Glutamatergic neuron (in vitro differentiated cells): Measurements from ENCODE around the gene C9orf40. TPM values are rescaled to one million over a fixed set of nuclear protein-coding genes. Genes with fewer than 3 reads are reported as not detected.

ENCODE experiments used
- DNase-seq: peaks from one replicate; pipeline ENCODE4 v3.0.0; 2022
- H3K27ac Mint-ChIP-seq: one replicate; pipeline ENCODE4 v1.8.0; 2020; ENCODE audit warnings: mild to moderate bottlenecking, mixed read lengths, inconsistent platforms; ENCODE audit not compliant: unreplicated experiment
- H3K27me3 Mint-ChIP-seq: one replicate; pipeline ENCODE4 v1.8.0; 2020; ENCODE audit warnings: mild to moderate bottlenecking, moderate library complexity, mixed read lengths, inconsistent platforms; ENCODE audit not compliant: unreplicated experiment
- H3K36me3 Mint-ChIP-seq: one replicate; pipeline ENCODE4 v1.8.0; 2020; ENCODE audit warnings: mild to moderate bottlenecking, mixed read lengths, inconsistent platforms; ENCODE audit not compliant: unreplicated experiment
- H3K4me1 Mint-ChIP-seq: one replicate; pipeline ENCODE4 v1.8.0; 2020; ENCODE audit warnings: mild to moderate bottlenecking, low read depth, mixed read lengths, inconsistent platforms; ENCODE audit not compliant: unreplicated experiment
- H3K4me3 Mint-ChIP-seq: one replicate; pipeline ENCODE4 v1.8.0; 2020; ENCODE audit warnings: mild to moderate bottlenecking, mixed read lengths, inconsistent platforms; ENCODE audit not compliant: unreplicated experiment
- H3K9me3 Mint-ChIP-seq: one replicate; pipeline ENCODE4 v1.8.0; 2020; ENCODE audit warnings: mild to moderate bottlenecking, moderate library complexity, mixed read lengths, inconsistent platforms; ENCODE audit not compliant: unreplicated experiment
- total RNA-seq: library from RNA; stranded (reverse); fragmentation: NEBNext Ultra II Directional; extraction: Animal tissue kit (Norgen Biotek cat#: 25700); gene quantifications from one replicate; pipeline ENCODE4 v1.2.1, GENCODE V29; 2021; ENCODE audit not compliant: unreplicated experiment
- TF ChIP-seq, protein P1 (sequence below): fragments of 200-600 bp; sonication (generic); IDR thresholded peaks from one replicate; pipeline ENCODE4 v1.5.0; 2021; ENCODE audit not compliant: partially characterized antibody, unreplicated experiment

The C9orf40 gene
- total RNA-seq, 1 donor from 2014 or later = 10.4 TPM

DNA sequence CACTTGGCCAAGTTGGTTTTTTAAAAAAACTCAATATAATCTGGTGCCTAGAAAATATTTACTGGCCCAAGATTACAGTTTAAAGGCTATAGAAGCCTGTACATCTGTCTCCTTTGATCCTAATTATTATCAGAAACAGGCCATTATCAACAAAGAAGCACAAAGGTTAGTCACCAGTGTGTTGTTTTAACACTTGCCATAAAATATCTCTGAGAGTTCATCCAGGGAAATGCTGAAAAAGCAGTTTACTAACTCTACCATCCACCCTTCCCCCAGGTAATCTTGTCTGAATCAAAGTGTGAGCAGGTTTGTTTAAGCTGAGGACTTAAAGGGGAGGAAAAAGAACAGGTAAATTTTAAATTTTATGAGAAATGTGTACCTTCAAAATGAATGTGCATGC lies 51.7 kb downstream of the C9orf40 start:
- Mint-ChIP-seq H3K27me3 (no peaks in the 10 kb centered on the region), H3K9me3 (no peaks in the 10 kb centered on the region), H3K4me3 (no peak overlapping the region), H3K27ac (no peak overlapping the region), H3K36me3 (no peaks in the 10 kb centered on the region), H3K4me1 (no peaks in the 10 kb centered on the region)
- DNase-seq = no peak
- TF ChIP-seq, protein P1, sequence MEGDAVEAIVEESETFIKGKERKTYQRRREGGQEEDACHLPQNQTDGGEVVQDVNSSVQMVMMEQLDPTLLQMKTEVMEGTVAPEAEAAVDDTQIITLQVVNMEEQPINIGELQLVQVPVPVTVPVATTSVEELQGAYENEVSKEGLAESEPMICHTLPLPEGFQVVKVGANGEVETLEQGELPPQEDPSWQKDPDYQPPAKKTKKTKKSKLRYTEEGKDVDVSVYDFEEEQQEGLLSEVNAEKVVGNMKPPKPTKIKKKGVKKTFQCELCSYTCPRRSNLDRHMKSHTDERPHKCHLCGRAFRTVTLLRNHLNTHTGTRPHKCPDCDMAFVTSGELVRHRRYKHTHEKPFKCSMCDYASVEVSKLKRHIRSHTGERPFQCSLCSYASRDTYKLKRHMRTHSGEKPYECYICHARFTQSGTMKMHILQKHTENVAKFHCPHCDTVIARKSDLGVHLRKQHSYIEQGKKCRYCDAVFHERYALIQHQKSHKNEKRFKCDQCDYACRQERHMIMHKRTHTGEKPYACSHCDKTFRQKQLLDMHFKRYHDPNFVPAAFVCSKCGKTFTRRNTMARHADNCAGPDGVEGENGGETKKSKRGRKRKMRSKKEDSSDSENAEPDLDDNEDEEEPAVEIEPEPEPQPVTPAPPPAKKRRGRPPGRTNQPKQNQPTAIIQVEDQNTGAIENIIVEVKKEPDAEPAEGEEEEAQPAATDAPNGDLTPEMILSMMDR = no peak

Other genes with a start within 250 kb of the C9orf40 start
- 1.7 TPM for gene TRPM6, start 65.0 kb downstream of the C9orf40 start, total RNA-seq
- gene CARNMT1, start 75.4 kb upstream of the C9orf40 start, total RNA-seq = 7.1 TPM
- gene NMRK1, start 135.2 kb upstream of the C9orf40 start, total RNA-seq = 6.1 TPM
- gene OSTF1, start 135.6 kb upstream of the C9orf40 start, total RNA-seq = 38.4 TPM